Hematopoietic multipotent progenitor cell treated with erythropoietin and hydrocortisone succinate and interleukin-3 and kit ligand, for 15 days (in vitro differentiated cells): ENCODE data around the gene DNAH1.

Experiments
- DNase-seq: peaks from one replicate; pipeline ENCODE4 v3.0.0-alpha.2; 2015; ENCODE audit warnings: low spot score

DNAH1 gene

GRCh38 chr3:52434491-52435115, 118.5 kb downstream of the DNAH1 start:
- DNase-seq = no peak

DNA sequence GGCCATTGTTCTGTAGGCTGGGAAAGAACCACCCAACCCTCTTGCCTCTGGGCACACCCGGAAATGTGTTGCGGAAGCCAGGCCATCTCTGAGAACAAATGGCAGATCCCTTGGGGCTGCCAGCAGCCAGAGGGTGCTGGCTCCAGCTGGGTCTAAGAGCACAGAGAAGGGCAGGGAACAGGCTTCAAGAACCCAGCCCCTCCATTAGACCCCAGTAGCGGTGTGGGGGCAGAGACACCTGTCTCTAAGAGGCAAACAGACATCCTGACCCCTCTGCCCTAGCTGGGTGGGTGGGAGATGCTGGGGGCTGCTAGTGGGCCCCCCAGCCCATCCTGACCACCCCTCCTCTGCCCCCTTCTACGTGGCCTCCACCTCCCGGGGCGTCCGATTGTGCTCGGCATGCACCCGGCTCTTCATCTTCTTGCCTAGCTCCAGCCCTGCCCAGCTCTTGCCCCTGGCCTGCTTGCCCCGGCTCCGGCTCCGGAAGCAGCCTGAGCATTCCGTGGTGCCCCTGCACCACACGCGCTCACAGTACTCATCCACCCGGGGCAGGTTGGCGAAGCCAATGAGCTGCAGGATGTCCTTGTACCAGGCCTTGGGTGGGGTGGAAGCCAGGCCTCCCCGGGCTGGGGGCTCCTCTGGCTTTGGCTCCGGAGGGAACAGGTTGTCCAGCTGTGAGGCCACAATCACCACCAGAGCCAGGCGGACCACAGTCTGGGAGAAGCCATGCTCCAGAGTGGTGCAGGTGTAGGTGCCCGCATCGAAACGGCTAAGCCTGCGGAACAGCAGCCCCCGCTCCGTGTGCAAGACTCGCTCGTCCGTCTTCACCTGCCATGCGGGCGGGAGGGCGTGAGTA, 119.4 kb downstream of the DNAH1 start:
- DNase-seq = no peak

- no peak for DNase-seq
Observed at GRCh38 chr3:52436500-52437149, 120.5 kb downstream of the DNAH1 start.

DNA sequence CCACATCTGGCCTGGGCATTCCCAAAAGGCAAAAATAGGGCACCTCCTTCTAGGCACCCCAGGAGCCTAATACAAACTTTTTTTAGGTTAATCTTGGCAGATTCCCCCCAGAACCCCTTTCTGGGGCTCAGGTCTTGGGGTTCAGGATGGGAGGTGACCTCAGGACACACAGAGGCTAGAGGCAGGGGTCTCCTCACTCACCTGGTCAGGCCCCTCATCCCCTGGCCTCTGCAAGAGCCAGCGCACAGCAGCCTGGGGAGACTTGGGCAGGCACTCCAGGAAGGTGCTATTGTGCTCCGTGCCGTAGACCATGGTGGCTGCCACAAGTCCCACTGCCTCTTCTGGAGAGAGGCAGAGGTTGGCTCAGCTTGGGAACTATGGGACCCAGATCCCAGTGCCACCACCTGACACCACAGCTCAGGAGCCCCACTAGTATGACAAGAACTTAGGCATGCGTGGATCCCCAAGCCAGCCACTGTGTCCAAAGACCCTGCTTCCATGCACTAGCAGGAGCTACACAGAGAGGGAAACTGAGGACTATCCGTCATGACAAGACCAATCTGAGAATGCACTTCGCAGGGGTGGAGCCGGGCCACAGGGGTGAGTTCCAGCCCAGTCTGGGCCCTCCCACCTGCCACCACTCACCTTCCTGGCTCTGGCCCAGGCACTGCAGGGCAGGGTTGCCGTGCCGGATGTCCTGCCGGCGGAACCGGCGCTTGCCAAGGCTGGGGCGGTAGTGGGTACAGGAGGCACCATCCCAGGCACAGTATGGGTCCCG, 121.4 kb downstream of the DNAH1 start:
- no peak for DNase-seq

- DNase-seq = no peak
Observed at GRCh38 chr3:52438104-52438376, 121.9 kb downstream of the DNAH1 start.

GRCh38 chr3:52438579-52439425, 122.7 kb downstream of the DNAH1 start:
- DNase-seq = no peak

- no peak for DNase-seq
Observed at GRCh38 chr3:52439426-52440248, 123.5 kb downstream of the DNAH1 start.

- DNase-seq = no peak
Observed at GRCh38 chr3:52440249-52440551, 124.1 kb downstream of the DNAH1 start.

DNA sequence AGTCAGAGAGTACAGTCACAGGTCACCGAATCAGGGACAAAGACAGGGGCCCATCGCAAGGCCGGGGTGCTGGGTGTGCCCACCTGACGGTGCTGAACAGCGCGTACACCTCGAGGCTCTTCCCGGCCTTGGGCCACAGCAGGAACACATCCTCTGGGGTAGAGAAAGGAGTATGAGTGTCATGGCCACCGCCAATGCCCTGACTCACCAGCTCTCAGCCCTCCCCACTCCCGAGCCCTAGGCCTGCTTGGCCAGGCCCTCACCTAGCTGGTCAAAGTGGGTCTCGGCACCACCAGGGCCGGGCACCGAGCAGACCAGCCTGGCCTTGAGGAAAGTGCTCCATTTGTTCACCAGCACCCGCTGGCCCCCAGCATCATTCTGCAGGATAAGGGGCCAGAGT, 124.6 kb downstream of the DNAH1 start:
- no peak for DNase-seq

DNA sequence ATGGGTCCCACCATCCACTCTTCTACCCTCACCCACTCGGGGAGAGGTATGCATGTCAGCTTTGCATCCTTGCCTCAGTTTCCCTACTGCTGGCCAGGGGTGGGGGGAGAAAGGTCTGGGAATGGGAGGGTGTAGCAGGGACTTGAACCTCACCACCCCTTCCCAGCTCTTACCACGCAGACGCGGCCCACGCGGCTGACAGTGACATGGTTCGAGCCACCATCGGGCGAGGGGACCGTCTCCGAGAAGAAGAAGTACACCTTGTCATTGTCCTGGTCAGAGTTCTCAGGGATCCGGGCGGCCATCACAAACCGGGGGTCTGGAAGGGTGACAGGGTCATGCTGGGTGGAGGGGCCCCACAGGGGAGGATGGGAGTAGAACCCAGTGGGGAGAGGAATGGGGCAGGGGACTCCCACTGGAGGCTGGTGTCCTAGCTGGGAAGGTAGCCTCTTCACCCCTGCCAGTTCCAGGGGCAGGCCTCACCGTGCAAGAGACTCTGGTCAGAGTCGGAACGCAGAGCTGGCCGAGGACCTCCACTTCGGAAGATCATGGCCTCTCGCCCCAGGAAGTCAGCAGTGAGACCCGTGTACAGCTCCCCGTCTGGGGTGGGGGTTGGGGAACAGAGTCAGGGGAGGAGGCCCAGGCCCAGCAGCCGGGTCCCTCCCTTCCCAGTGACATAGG, 125.1 kb downstream of the DNAH1 start:
- no peak for DNase-seq

DNA sequence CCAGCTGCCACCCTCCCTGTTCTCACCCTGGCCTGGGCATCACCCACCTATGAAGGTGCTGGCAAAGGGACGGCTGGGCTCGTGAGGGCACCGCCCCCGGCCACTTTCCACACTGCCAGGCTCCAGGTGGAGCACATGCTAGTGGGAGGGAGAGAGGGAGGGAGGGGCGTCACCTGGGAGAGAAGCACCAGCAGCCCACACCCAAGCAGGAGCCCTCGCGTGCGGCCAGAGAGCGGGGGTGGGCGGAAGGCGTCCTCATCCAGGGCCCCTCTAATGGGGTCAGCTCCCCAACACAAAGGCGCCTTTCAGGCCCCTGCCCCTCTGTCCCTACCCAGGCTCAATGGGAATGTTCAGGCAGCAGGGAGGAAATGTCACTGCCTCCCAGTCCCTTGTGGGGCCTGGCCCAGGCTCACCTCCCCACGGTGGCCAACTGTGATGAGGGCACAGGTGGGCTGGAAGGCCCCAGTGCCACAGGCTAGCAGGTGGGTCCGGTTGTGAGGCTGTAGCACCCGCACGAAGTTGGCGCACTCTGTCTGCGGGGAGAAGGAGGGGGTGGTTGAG, 125.7 kb downstream of the DNAH1 start:
- no peak for DNase-seq

DNA sequence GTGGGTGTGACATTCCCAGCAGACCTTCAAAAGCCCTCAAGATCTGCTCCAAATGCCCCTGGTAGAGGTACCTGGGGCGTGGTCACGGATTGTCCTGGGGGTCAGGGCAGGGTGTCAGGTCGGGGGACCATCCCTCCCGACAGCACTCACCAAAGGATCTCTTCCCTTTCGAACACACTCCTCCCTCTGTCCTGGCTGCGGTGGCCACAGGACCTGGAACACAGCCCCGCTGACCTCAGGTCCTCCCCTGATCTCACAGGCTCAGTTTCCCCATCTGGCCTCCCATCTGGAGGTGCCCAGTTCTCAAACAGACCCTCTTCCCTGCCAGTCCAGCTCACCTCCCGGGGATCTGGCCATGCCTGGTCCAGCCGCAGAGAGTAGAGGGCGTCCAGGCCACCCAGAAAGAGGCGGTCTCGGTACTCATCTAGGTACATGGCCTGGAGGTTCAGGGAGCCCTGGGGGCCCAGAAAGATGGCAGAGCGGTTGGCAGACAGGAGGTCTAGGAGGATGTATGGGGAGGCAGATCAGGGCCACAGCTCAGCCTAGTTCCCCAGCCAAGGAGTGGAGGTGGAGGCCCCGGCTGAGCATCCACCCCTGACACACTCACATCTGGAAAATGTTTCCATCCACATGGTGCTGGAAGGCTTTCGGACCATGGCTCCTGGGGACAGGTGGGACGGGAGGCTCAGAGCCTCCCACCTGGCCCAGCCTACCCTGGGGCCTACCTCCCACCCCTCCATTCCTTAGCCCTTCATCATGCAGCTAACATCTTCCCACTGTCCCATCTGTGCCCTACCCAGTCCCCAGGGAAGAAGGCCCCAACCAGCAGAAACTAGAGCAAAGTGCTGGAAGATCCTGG, 126.5 kb downstream of the DNAH1 start:
- DNase-seq = no peak

GRCh38 chr3:52443268-52443610, 127.1 kb downstream of the DNAH1 start:
- DNase-seq = no peak

DNA sequence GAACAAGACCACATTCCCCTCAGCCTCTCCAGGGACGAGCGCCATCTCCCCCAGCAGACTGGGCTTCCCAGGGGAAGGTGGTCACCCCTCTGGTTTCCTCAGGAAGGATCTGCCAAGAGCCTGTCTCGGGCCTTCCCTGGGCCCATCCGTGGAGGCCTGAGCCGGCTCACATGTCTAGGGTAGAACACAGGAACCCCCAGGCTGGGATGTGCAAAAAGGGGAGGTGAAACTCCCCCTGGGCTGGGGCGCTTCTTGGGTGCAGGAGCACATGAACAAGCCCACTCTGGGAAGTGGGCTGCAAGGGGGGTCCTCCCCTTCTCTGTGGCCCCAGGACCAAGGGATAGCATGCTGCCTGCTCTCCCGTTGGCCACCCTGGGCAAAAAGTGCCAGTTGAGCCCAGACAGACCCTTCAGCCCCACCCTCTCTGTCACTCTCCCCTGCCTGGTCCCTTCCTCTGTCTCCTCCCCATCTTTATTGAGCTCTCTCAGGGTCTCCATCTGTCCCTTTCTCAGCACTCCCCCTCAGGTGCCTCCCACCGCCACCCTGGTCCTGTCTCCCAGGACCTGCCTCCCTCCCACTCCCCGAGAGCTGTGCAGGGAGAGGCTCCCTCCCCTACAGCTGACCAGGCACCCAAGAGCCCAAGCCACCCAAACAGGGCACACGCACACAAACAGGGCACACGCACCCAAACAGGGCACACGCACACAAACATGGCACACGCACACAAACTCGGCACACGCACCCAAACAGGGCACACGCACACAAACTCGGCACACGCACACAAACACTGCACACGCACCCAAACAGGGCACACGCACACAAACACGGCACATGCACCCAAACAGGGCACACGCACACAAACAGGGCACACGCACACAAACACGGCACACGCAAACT, 127.9 kb downstream of the DNAH1 start:
- DNase-seq = no peak

GRCh38 chr3:52444860-52445793, 129.0 kb downstream of the DNAH1 start, which contains the start of gene SEMA3G:
Gene SEMA3G, minus strand, starts transcription at chr3:52445103. Its CDS starts 76 bp downstream, at chr3:52445027.
- peak; percentile 71 for DNase-seq

DNA sequence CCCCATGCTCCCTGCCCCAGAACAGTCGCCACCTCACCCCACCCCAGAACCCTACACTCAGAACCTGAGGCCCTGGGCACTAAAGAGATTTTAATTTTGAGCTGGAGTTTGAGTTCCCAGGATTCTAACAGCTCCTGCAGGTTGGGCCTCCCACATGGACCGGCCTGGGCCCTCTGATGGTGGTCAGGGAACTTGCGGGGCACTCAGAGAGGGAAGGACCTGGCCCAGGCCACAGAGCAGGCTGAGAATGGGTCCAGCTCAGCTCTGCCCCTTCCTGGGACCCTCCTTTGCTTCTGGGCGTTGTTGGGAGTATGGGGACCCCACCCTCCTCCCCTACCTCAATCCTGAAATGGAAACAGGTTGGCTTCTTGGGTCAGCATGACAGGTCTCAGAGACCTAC, 129.9 kb downstream of the DNAH1 start:
- DNase-seq = no peak
